Fibroblast of lung (primary cell): ENCODE data around the gene GC. TPM values are rescaled to one million over a fixed set of nuclear protein-coding genes. Genes with fewer than 3 reads are reported as not detected.

Experiments
- DNase-seq, 2 donors: peaks; one replicate each; pipeline versions ENCODE4 v3.0.0 to v3.0.0-alpha.2; 2010; ENCODE audit warnings: low read depth in 2 of 2
- H2AFZ ChIP-seq: 2 replicates; pipeline ENCODE4 v1.5.1; 2012; ENCODE audit warnings: low read length, control low read depth, inconsistent platforms
- H3K27ac ChIP-seq: 2 replicates; pipeline ENCODE4 v1.5.1; 2011; ENCODE audit warnings: low read length, control low read depth; ENCODE audit not compliant: insufficient read depth
- H3K27me3 ChIP-seq: 2 replicates; pipeline ENCODE4 v1.5.1; 2011; ENCODE audit warnings: mild to moderate bottlenecking, low read length; ENCODE audit not compliant: control insufficient read depth, insufficient read depth
- H3K36me3 ChIP-seq: 2 replicates; pipeline ENCODE4 v1.5.1; 2011; ENCODE audit warnings: low read length; ENCODE audit not compliant: control insufficient read depth, insufficient read depth
- H3K4me1 ChIP-seq: 2 replicates; pipeline ENCODE4 v1.5.1; 2011; ENCODE audit warnings: low read length; ENCODE audit not compliant: control insufficient read depth, insufficient read depth; ENCODE audit errors: extremely low read depth
- H3K4me2 ChIP-seq: 2 replicates; pipeline ENCODE4 v1.5.1; 2011; ENCODE audit warnings: low read length, control low read depth; ENCODE audit not compliant: insufficient read depth; ENCODE audit errors: extremely low read depth
- H3K4me3 ChIP-seq, 4 experiments: fragments of 200-600 bp in 1 of 4; sonication (generic) in 1 of 4; replicated peaks in 1 of 4; 2 replicates each; pipeline ENCODE4 v1.5.1; 2011 to 2016; ENCODE audit warnings: low read length in 4 of 4, low read depth in 3 of 4, mild to moderate bottlenecking in 3 of 4, control low read depth in 2 of 4, inconsistent platforms in 1 of 4, mixed read lengths in 1 of 4; ENCODE audit not compliant: insufficient read depth in 1 of 4; ENCODE audit errors: control extremely low read depth in 1 of 4
- H3K79me2 ChIP-seq: 2 replicates; pipeline ENCODE4 v1.5.1; 2012; ENCODE audit warnings: mild to moderate bottlenecking, low read length, inconsistent platforms; ENCODE audit not compliant: control insufficient read depth, insufficient read depth
- H3K9ac ChIP-seq: 2 replicates; pipeline ENCODE4 v1.5.1; 2011; ENCODE audit warnings: mild to moderate bottlenecking, low read length, control low read depth; ENCODE audit not compliant: insufficient read depth
- H3K9me3 ChIP-seq: 2 replicates; pipeline ENCODE4 v1.5.1; 2012; ENCODE audit warnings: low read depth, low read length; ENCODE audit not compliant: control insufficient read depth, insufficient read depth
- H4K20me1 ChIP-seq: 2 replicates; pipeline ENCODE4 v1.5.1; 2011; ENCODE audit warnings: low read length; ENCODE audit not compliant: control insufficient read depth, insufficient read depth; ENCODE audit errors: extremely low read depth
- EZH2 ChIP-seq: IDR thresholded peaks from 2 replicates; pipeline ENCODE4 v1.5.1; 2012; ENCODE audit warnings: low read length, control low read depth, mild to moderate bottlenecking; ENCODE audit errors: missing control alignments
- polyA plus RNA-seq, 2 donors: library from polyadenylated mRNA; depleted of rRNA in 1 of 2; stranded (reverse) in 1 of 2; unstranded in 1 of 2; fragments of >200 nt; gene quantifications; 2 replicates each; pipeline ENCODE4 v1.2.1, GENCODE V29; 2011 to 2012; ENCODE audit warnings: missing spikeins in 1 of 2
- total RNA-seq: library from RNA; depleted of rRNA; stranded (reverse); fragments of >200 nt; gene quantifications from 2 replicates; pipeline ENCODE4 v1.2.1, GENCODE V29; 2014
- TF ChIP-seq, protein P1 (sequence below), 2 donors: IDR thresholded peaks in 1 of 2; conservative IDR thresholded peaks in 1 of 2; 1 replicate in 1 of 2; 2 replicates in 1 of 2; pipeline ENCODE4 v1.5.1; 2011 to 2012; ENCODE audit warnings: low read length in 2 of 2, control low read depth in 1 of 2, inconsistent platforms in 1 of 2, low read depth in 1 of 2, mild to moderate bottlenecking in 1 of 2

Gene GC
- total and polyA plus RNA-seq, 2 donors (not counting 1 experiment from before 2014, with no cell fraction given), result not detected

DNA sequence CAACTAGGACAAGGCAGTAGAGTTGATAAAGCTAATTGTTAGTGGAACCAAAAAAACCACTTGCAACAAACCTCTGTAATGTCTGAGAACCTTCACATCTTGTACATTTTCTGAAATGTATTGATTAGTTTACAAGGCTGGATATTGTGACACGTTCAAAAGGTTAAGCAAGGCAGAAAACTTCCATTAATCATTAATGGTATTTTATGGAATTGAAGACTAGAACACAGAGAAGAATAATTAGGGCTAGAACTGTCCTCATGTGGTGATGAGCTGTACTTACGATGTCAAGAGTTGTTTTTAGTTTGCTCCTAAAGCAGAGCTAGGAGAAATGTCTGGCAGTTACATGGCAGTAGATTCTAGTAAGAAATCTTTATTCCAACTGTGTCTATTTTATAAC, 12.3 kb downstream of the GC start:
- H2AFZ ChIP-seq, result no peak overlapping the region
- no peaks in the 10 kb centered on the region for H3K9me3 ChIP-seq
- peaks cover 2% of the 10 kb centered on the region for H3K27me3 ChIP-seq
- H3K4me1 ChIP-seq, result no peaks in the 10 kb centered on the region
- H3K36me3 ChIP-seq, result no peaks in the 10 kb centered on the region
- H4K20me1 ChIP-seq, result no peaks in the 10 kb centered on the region
- no peak for DNase-seq
- H3K79me2 ChIP-seq, result no peaks in the 10 kb centered on the region
- TF ChIP-seq EZH2, result no peak
- TF ChIP-seq, protein P1, sequence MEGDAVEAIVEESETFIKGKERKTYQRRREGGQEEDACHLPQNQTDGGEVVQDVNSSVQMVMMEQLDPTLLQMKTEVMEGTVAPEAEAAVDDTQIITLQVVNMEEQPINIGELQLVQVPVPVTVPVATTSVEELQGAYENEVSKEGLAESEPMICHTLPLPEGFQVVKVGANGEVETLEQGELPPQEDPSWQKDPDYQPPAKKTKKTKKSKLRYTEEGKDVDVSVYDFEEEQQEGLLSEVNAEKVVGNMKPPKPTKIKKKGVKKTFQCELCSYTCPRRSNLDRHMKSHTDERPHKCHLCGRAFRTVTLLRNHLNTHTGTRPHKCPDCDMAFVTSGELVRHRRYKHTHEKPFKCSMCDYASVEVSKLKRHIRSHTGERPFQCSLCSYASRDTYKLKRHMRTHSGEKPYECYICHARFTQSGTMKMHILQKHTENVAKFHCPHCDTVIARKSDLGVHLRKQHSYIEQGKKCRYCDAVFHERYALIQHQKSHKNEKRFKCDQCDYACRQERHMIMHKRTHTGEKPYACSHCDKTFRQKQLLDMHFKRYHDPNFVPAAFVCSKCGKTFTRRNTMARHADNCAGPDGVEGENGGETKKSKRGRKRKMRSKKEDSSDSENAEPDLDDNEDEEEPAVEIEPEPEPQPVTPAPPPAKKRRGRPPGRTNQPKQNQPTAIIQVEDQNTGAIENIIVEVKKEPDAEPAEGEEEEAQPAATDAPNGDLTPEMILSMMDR (conservative IDR thresholded peaks at IDR 0.05 in 1 of 2, IDR thresholded peaks at IDR 0.05 in 1 of 2; ENCODE audit: low read depth in 1 of 2, low read length in 2 of 2), result no peak
- H3K4me3 ChIP-seq, result no peak overlapping the region
- H3K4me2 ChIP-seq, result no peak overlapping the region
- H3K9ac ChIP-seq, result no peak overlapping the region
- H3K27ac ChIP-seq, result no peak overlapping the region

DNA sequence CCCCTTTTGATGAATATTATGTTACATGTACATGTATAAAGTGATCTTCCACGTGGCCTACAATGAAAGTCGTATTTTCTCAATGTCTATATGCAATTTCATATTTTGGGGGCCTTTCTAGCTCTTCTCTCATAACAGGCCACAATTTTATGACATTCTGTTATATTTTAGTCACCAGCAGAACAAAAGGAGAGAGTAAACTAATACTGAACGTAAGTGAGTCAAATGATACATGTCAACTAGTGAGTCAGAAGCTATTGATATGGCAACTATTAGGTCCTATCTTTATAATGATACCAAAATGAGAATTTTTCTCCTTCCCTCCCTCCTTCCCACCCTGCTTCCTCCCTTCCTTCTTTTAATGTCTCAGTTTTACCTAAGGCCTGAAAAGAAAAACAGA, 14.4 kb downstream of the GC start:
- H3K27ac ChIP-seq, result no peak overlapping the region
- H3K36me3 ChIP-seq, result no peaks in the 10 kb centered on the region
- peaks cover 2% of the 10 kb centered on the region for H3K27me3 ChIP-seq
- no peak for DNase-seq
- H3K9ac ChIP-seq, result no peak overlapping the region
- H3K79me2 ChIP-seq, result no peaks in the 10 kb centered on the region
- no peaks in the 10 kb centered on the region for H3K9me3 ChIP-seq
- H4K20me1 ChIP-seq, result no peaks in the 10 kb centered on the region
- H2AFZ ChIP-seq, result no peak overlapping the region
- TF ChIP-seq EZH2, result no peak
- TF ChIP-seq, protein P1 (conservative IDR thresholded peaks at IDR 0.05 in 1 of 2, IDR thresholded peaks at IDR 0.05 in 1 of 2; ENCODE audit: low read depth in 1 of 2, low read length in 2 of 2), result no peak
- H3K4me3 ChIP-seq, result no peak overlapping the region
- no peaks in the 10 kb centered on the region for H3K4me1 ChIP-seq
- H3K4me2 ChIP-seq, result no peak overlapping the region

DNA sequence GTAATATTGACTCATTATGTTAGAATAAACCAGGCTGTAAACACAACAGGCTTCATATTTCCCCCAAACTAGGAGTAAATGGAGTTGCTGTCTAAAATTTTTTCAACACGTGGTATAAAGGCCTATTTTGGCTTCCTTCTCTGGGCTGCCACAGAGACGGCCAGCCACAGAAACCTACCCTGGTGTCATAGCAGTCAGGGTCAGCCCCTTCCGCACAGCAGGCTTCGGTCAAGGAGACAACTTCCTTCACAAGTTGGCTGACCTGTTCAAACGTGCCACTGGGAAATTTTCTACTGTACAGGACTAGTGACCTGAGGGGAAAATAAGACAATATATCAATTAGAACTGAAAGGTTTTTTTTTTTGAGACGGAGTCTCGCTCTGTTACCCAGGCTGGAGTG, 15.8 kb downstream of the GC start:
- Histone ChIP-seq H3K9ac (no peak overlapping the region), H3K4me3 (no peak overlapping the region), H2AFZ (no peak overlapping the region), H4K20me1 (no peaks in the 10 kb centered on the region), H3K27me3 (peaks cover 2% of the 10 kb centered on the region), H3K79me2 (no peaks in the 10 kb centered on the region), H3K27ac (no peak overlapping the region), H3K36me3 (no peaks in the 10 kb centered on the region), H3K4me1 (no peaks in the 10 kb centered on the region), H3K9me3 (no peaks in the 10 kb centered on the region), H3K4me2 (no peak overlapping the region)
- DNase-seq, result no peak
- TF ChIP-seq, protein P1 (conservative IDR thresholded peaks at IDR 0.05 in 1 of 2, IDR thresholded peaks at IDR 0.05 in 1 of 2; ENCODE audit: low read depth in 1 of 2, low read length in 2 of 2), result no peak
- no peak for TF ChIP-seq EZH2
